ENCODE measurements around the gene NAT8L.

- no peak for TF ChIP-seq CTCF (IDR thresholded peaks at IDR 0.05; ENCODE audit: low read length)
- TF ChIP-seq EZH2 (IDR thresholded peaks at IDR 0.05; ENCODE audit: borderline replicate concordance, low read length) = no peak
Observed at GRCh38 chr4:2083826-2084160, 24.7 kb downstream of the NAT8L start.

Data from OCI-LY1 (cell line).